HepG2 (cell line): ENCODE measurements around the gene EIF6. TPM values are rescaled to one million over a fixed set of nuclear protein-coding genes. Genes with fewer than 3 reads are reported as not detected.
A peak's percentile ranks its signal among the peaks of the same experiment; 100 is the strongest.

Experiments used
- CREM ChIP-seq, 2 experiments: sonication (generic) in 1 of 2; formaldehyde crosslinking in 1 of 2; IDR thresholded peaks; 2 replicates each; pipeline versions ENCODE4 v1.4.0 to v1.6.1; 2016 to 2020; ENCODE audit warnings: antibody characterized with exemption in 1 of 2, mild to moderate bottlenecking in 1 of 2, missing genetic modification reagents in 1 of 2
- JDP2 ChIP-seq: sonication (generic); formaldehyde crosslinking; IDR thresholded peaks from 2 replicates; pipeline ENCODE4 v1.8.1; 2022; ENCODE audit warnings: missing genetic modification reagents, borderline replicate concordance
- KDM2A ChIP-seq: sonication (generic); formaldehyde crosslinking; IDR thresholded peaks from 2 replicates; pipeline ENCODE4 v1.4.0; 2020; ENCODE audit warnings: low read depth, missing genetic modification reagents, borderline replicate concordance
- KDM4B ChIP-seq: sonication (generic); formaldehyde crosslinking; IDR thresholded peaks from 2 replicates; pipeline ENCODE4 v1.4.0; 2020; ENCODE audit warnings: missing genetic modification reagents
- KLF16 ChIP-seq, 2 experiments: sonication (generic) in 1 of 2; formaldehyde crosslinking in 1 of 2; IDR thresholded peaks; 2 replicates each; pipeline versions ENCODE4 v1.6.1 to v1.8.0; 2016 to 2023; ENCODE audit warnings: missing genetic modification reagents in 2 of 2, missing compliant biosample characterization in 1 of 2
- MIER3 ChIP-seq: IDR thresholded peaks from 2 replicates; pipeline ENCODE4 v1.6.1; 2016; ENCODE audit warnings: missing compliant biosample characterization, borderline replicate concordance
- PAWR ChIP-seq: sonication (generic); formaldehyde crosslinking; IDR thresholded peaks from 2 replicates; pipeline ENCODE4 v1.4.0; 2020; ENCODE audit warnings: missing genetic modification reagents, mild to moderate bottlenecking, borderline replicate concordance
- SCMH1 ChIP-seq: sonication (generic); formaldehyde crosslinking; IDR thresholded peaks from 2 replicates; pipeline ENCODE4 v1.9.0; 2021; ENCODE audit warnings: missing genetic modification reagents, mild to moderate bottlenecking, borderline replicate concordance
- ZNF350 ChIP-seq: sonication (generic); formaldehyde crosslinking; IDR thresholded peaks from 2 replicates; pipeline ENCODE4 v1.4.0; 2020; ENCODE audit warnings: mild to moderate bottlenecking, low read depth, missing genetic modification reagents, borderline replicate concordance
- ZNF468 ChIP-seq: sonication (generic); formaldehyde crosslinking; IDR thresholded peaks from 2 replicates; pipeline ENCODE4 v1.8.0; 2022; ENCODE audit warnings: mild to moderate bottlenecking, moderate library complexity, missing genetic modification reagents
- ZNF891 ChIP-seq: sonication (generic); formaldehyde crosslinking; IDR thresholded peaks from 2 replicates; pipeline ENCODE4 v1.5.0; 2020; ENCODE audit warnings: mild to moderate bottlenecking, missing genetic modification reagents
- polyA plus RNA-seq, 8 experiments: library from polyadenylated mRNA; depleted of rRNA in 3 of 8; stranded (reverse) in 7 of 8; unstranded in 1 of 8; fragments of >200 nt; fragmentation: Illumina TruSeq in 4 of 8; extraction: Trizol in 4 of 8; gene quantifications; 2 replicates each; pipeline versions ENCODE4 v1.2.1 to v1.2.3, GENCODE V29; 2011 to 2016; ENCODE audit warnings: low read depth in 4 of 8, missing spikeins in 1 of 8, mixed read lengths in 1 of 8; ENCODE audit not compliant: insufficient read depth in 1 of 8
- total RNA-seq, 5 experiments: library from RNA; depleted of rRNA; stranded (reverse); fragments of >200 nt; fragmentation: Illumina TruSeq; extraction: Trizol; gene quantifications; 2 replicates each; pipeline ENCODE4 v1.2.3, GENCODE V29; 2016; ENCODE audit warnings: low read depth in 1 of 5
- TF ChIP-seq, protein P1 (sequence below): IDR thresholded peaks from 2 replicates; pipeline ENCODE4 v1.4.0; 2020; ENCODE audit warnings: mild to moderate bottlenecking, missing genetic modification reagents
- TF ChIP-seq, protein P2 (sequence below): IDR thresholded peaks from 2 replicates; pipeline ENCODE4 v1.6.1; 2018; ENCODE audit warnings: missing genetic modification reagents
- TF ChIP-seq, protein P3 (sequence below): sonication (generic); formaldehyde crosslinking; IDR thresholded peaks from 2 replicates; pipeline ENCODE4 v1.9.0; 2021; ENCODE audit warnings: missing genetic modification reagents, borderline replicate concordance
- TF ChIP-seq, protein P4 (sequence below): sonication (generic); formaldehyde crosslinking; IDR thresholded peaks from 2 replicates; pipeline ENCODE4 v1.4.0; 2020; ENCODE audit warnings: missing genetic modification reagents

EIF6 gene
- total and polyA plus RNA-seq, 2 of the 13 experiments (the other 11 are each of a cell fraction or from before 2014, with no cell fraction given), result 462 to 466 TPM

DNA sequence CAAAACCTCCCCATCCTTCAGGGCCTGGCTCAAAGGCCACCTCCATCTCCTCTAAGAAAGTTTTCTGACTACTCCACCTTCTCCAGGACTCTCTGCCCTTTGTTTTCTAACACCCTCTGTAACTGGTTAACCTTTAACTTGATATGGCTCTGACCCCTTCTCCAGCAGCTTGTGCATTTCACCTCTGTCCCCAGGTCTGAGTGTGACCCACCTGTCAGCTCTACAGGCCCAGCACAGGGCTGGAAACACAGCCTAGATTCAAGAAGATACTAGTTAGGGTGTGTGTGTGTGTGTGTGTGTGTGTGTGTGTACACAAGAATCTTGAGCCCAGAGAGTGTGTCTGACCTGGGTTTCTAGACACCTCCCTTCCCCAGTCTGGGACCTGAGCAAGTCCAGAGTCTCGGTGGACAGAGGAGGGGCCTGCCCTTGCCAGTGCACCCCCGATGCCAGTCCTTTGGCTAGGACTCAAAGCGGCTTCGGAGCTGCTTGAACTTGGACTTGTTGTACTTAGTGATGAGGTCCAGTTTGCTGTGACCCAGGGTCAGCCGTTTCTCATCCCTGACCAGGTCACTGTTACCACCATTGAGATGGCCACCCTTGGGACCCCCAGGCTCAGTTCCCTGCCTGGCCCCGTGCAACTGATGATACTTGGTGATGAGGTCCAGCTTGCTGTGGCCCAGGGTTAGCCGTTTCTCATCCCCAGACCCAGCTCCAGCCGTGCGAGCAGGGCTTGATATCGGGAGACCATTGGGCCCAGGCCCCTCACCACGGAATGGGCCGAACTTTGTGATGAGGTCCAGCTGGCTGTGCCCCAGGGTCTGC, 1.7 kb upstream of the EIF6 start (continued):
- TF ChIP-seq ZNF350 (CRISPR knock-in tag) (peak; percentile 77), CREM (IDR thresholded peaks at IDR 0.05) (peak; percentile 59), CREM (CRISPR knock-in tag; IDR thresholded peaks at IDR 0.05) (no peak), KDM4B (no peak; the same call in 1 of the 2 replicates), PAWR (CRISPR knock-in tag) (no peak), KLF16 (CRISPR knock-in tag; IDR thresholded peaks at IDR 0.05) (peak in 1 of 2 experiments; percentile 2; a peak in 1 of 4 replicates), SCMH1 (CRISPR knock-in tag) (no peak), JDP2 (CRISPR knock-in tag) (no peak), ZNF891 (CRISPR knock-in tag) (peak; percentile 52; the same call in 1 of the 2 replicates), KDM2A (peak; percentile 83), ZNF468 (CRISPR knock-in tag) (peak; percentile 59; the same call in 1 of the 2 replicates), MIER3 (CRISPR knock-in tag) (no peak; the same call in 1 of the 2 replicates)
- TF ChIP-seq, protein P1, sequence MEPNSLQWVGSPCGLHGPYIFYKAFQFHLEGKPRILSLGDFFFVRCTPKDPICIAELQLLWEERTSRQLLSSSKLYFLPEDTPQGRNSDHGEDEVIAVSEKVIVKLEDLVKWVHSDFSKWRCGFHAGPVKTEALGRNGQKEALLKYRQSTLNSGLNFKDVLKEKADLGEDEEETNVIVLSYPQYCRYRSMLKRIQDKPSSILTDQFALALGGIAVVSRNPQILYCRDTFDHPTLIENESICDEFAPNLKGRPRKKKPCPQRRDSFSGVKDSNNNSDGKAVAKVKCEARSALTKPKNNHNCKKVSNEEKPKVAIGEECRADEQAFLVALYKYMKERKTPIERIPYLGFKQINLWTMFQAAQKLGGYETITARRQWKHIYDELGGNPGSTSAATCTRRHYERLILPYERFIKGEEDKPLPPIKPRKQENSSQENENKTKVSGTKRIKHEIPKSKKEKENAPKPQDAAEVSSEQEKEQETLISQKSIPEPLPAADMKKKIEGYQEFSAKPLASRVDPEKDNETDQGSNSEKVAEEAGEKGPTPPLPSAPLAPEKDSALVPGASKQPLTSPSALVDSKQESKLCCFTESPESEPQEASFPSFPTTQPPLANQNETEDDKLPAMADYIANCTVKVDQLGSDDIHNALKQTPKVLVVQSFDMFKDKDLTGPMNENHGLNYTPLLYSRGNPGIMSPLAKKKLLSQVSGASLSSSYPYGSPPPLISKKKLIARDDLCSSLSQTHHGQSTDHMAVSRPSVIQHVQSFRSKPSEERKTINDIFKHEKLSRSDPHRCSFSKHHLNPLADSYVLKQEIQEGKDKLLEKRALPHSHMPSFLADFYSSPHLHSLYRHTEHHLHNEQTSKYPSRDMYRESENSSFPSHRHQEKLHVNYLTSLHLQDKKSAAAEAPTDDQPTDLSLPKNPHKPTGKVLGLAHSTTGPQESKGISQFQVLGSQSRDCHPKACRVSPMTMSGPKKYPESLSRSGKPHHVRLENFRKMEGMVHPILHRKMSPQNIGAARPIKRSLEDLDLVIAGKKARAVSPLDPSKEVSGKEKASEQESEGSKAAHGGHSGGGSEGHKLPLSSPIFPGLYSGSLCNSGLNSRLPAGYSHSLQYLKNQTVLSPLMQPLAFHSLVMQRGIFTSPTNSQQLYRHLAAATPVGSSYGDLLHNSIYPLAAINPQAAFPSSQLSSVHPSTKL, result peak; percentile 67
- TF ChIP-seq, protein P2, sequence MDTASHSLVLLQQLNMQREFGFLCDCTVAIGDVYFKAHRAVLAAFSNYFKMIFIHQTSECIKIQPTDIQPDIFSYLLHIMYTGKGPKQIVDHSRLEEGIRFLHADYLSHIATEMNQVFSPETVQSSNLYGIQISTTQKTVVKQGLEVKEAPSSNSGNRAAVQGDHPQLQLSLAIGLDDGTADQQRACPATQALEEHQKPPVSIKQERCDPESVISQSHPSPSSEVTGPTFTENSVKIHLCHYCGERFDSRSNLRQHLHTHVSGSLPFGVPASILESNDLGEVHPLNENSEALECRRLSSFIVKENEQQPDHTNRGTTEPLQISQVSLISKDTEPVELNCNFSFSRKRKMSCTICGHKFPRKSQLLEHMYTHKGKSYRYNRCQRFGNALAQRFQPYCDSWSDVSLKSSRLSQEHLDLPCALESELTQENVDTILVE, result no peak
- TF ChIP-seq, protein P3, sequence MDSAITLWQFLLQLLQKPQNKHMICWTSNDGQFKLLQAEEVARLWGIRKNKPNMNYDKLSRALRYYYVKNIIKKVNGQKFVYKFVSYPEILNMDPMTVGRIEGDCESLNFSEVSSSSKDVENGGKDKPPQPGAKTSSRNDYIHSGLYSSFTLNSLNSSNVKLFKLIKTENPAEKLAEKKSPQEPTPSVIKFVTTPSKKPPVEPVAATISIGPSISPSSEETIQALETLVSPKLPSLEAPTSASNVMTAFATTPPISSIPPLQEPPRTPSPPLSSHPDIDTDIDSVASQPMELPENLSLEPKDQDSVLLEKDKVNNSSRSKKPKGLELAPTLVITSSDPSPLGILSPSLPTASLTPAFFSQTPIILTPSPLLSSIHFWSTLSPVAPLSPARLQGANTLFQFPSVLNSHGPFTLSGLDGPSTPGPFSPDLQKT (CRISPR knock-in tag), result no peak
- TF ChIP-seq, protein P4, sequence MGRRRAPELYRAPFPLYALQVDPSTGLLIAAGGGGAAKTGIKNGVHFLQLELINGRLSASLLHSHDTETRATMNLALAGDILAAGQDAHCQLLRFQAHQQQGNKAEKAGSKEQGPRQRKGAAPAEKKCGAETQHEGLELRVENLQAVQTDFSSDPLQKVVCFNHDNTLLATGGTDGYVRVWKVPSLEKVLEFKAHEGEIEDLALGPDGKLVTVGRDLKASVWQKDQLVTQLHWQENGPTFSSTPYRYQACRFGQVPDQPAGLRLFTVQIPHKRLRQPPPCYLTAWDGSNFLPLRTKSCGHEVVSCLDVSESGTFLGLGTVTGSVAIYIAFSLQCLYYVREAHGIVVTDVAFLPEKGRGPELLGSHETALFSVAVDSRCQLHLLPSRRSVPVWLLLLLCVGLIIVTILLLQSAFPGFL (CRISPR knock-in tag), result no peak
